ENCODE measurements around the gene DLGAP1.

GRCh38 chr18:3885209-3885792 lies 569.8 kb downstream of the DLGAP1 start:
- TF ChIP-seq CTCF (IDR thresholded peaks at IDR 0.05): peak; percentile 49
- no peak for TF ChIP-seq EP300 (IDR thresholded peaks at IDR 0.05; ENCODE audit: borderline replicate concordance in 1 of 2, low read depth in 1 of 2, low read length in 1 of 2)
- no peak for TF ChIP-seq MAX (IDR thresholded peaks at IDR 0.05; ENCODE audit: low read depth)
- TF ChIP-seq FOSL2 (IDR thresholded peaks at IDR 0.05; ENCODE audit: borderline replicate concordance, low read depth): no peak
- no peak for TF ChIP-seq REST (IDR thresholded peaks at IDR 0.05; ENCODE audit: low read depth, low read length)
- no peak for TF ChIP-seq RAD21 (IDR thresholded peaks at IDR 0.05; ENCODE audit: low read length)
- no peak for TF ChIP-seq POLR2AphosphoS5 (IDR thresholded peaks at IDR 0.05; ENCODE audit: low read depth, low read length)
- no peak for TF ChIP-seq SMC3 (IDR thresholded peaks at IDR 0.05; ENCODE audit: low read depth, low read length)
- no peak for TF ChIP-seq NFIC (IDR thresholded peaks at IDR 0.05; ENCODE audit: borderline replicate concordance)
